22Rv1 (cell line): ENCODE data around the gene GLYR1.
"Not testable (repeated sequence)": the region's sequence is repeated elsewhere in the genome, so short reads cannot be mapped to it uniquely, and the experiment has no call there.

ENCODE experiments used
- H3K27ac ChIP-seq: fragments of 450-650 bp; 2 replicates; pipeline ENCODE4 v1.5.1; 2017
- CTCF ChIP-seq: fragments of 450-650 bp; IDR thresholded peaks from 2 replicates; pipeline ENCODE4 v1.5.1; 2017; ENCODE audit warnings: mild to moderate bottlenecking
- ZFX ChIP-seq: fragments of 450-650 bp; IDR thresholded peaks from 2 replicates; pipeline ENCODE4 v1.6.1; 2017; ENCODE audit warnings: antibody characterized with exemption, borderline replicate concordance

Gene GLYR1

GRCh38 chr16:4787627-4788482 is 59.2 kb downstream of the GLYR1 start, which contains the start of gene SEPTIN12:
TSS of gene SEPTIN12 (minus strand) at chr16:4788345. CDS start at chr16:4787645, 700 bp downstream.
- H3K27ac ChIP-seq = peak within 1 kb of the TSS; percentile 29; the same call in 1 of the 2 replicates
- TF ChIP-seq CTCF = no peak
- TF ChIP-seq ZFX = no peak

- H3K27ac ChIP-seq = no peak overlapping the region
- TF ChIP-seq CTCF (no peak), ZFX (no peak)
These were observed 60.0 kb downstream of the GLYR1 start for GRCh38 chr16:4787068-4787467.

- no peak overlapping the region for H3K27ac ChIP-seq
- TF ChIP-seq ZFX = no peak
- no peak for TF ChIP-seq CTCF
These were observed 61.2 kb downstream of the GLYR1 start for GRCh38 chr16:4785758-4786433.

GRCh38 chr16:4784444-4784987 is 62.6 kb downstream of the GLYR1 start:
- not testable (repeated sequence) for H3K27ac ChIP-seq

- no peak for TF ChIP-seq ZFX
- TF ChIP-seq CTCF = no peak
- no peak overlapping the region for H3K27ac ChIP-seq
These were observed 63.1 kb downstream of the GLYR1 start for GRCh38 chr16:4783951-4784336.

GRCh38 chr16:4783251-4783950 is 63.7 kb downstream of the GLYR1 start:
- TF ChIP-seq ZFX (no peak), CTCF (no peak)
- no peak overlapping the region for H3K27ac ChIP-seq

- no peak overlapping the region for H3K27ac ChIP-seq
- TF ChIP-seq ZFX (no peak), CTCF (no peak)
These were observed 66.9 kb downstream of the GLYR1 start for GRCh38 chr16:4780235-4780634.
